HS-5 (cell line): Measurements from ENCODE around the gene PTPN1.

ENCODE experiments used
- DNase-seq: peaks from one replicate; pipeline ENCODE4 v3.0.0-alpha.2; 2012; ENCODE audit warnings: low read depth

The PTPN1 gene

GRCh38 chr20:50513169-50514034 lies 3.2 kb downstream of the PTPN1 start:
- DNase-seq = peak; percentile 97

GRCh38 chr20:50514035-50514337 lies 3.8 kb downstream of the PTPN1 start:
- DNase-seq = no peak

- DNase-seq = no peak
Observed at GRCh38 chr20:50514750-50515149, 4.6 kb downstream of the PTPN1 start.

GRCh38 chr20:50515471-50516106 lies 5.4 kb downstream of the PTPN1 start:
- DNase-seq = no peak

- DNase-seq = no peak
Observed at GRCh38 chr20:50516180-50516934, 6.2 kb downstream of the PTPN1 start.

GRCh38 chr20:50516935-50517816 lies 7.0 kb downstream of the PTPN1 start:
- DNase-seq = no peak

- no peak for DNase-seq
Observed at GRCh38 chr20:50517817-50518154, 7.6 kb downstream of the PTPN1 start.

- DNase-seq = no peak
Observed at GRCh38 chr20:50518270-50518721, 8.1 kb downstream of the PTPN1 start.

- no peak for DNase-seq
Observed at GRCh38 chr20:50519036-50519762, 9.0 kb downstream of the PTPN1 start.

- no peak for DNase-seq
Observed at GRCh38 chr20:50520222-50520880, 10.2 kb downstream of the PTPN1 start.

- no peak for DNase-seq
Observed at GRCh38 chr20:50521221-50522052, 11.3 kb downstream of the PTPN1 start.

- DNase-seq = no peak
Observed at GRCh38 chr20:50522053-50522674, 12.0 kb downstream of the PTPN1 start.

GRCh38 chr20:50523552-50524167 lies 13.5 kb downstream of the PTPN1 start:
- DNase-seq = no peak

- DNase-seq = no peak
Observed at GRCh38 chr20:50525681-50526080, 15.5 kb downstream of the PTPN1 start.

GRCh38 chr20:50526403-50526989 lies 16.3 kb downstream of the PTPN1 start:
- no peak for DNase-seq

GRCh38 chr20:50527068-50527605 lies 17.0 kb downstream of the PTPN1 start:
- no peak for DNase-seq

GRCh38 chr20:50528129-50528528 lies 17.9 kb downstream of the PTPN1 start:
- no peak for DNase-seq

- DNase-seq = no peak
Observed at GRCh38 chr20:50528804-50529351, 18.7 kb downstream of the PTPN1 start.
